OCI-LY7 (cell line): ENCODE measurements around the gene ATG4C.

Experiments
- EZH2phosphoT487 ChIP-seq: fragments of 200-600 bp; sonication (generic); IDR thresholded peaks from 2 replicates; pipeline ENCODE4 v1.6.1; 2018; ENCODE audit warnings: low read depth, borderline replicate concordance, mild to moderate bottlenecking, mixed run types, antibody characterized with exemption, low read length, moderate library complexity, mixed read lengths
- TF ChIP-seq, protein P1 (sequence below): fragments of 200-600 bp; sonication (generic); conservative IDR thresholded peaks from 2 replicates; pipeline ENCODE4 v1.5.1; 2014; ENCODE audit warnings: mild to moderate bottlenecking, antibody characterized with exemption, low read length, moderate library complexity, mixed read lengths

DNA sequence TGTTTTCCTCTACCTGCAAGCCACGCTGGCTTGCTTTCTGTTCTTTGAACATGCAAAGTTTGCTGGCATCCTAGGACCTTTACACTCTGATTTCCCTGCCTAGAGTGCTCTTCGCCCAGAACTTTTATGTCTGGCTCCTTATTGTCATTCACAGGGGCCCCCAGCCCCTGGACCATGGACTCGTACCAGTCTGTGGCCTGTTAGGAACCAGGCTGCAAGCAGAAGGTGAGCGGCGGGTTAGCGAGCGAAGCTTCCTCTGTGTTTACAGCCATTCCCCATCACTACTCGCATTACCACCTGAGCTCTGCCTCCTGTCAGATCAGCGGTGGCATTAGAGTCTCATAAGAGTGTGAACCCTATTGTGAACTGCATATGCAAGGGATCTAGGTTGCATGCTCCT, 73.0 kb downstream of the ATG4C start:
- TF ChIP-seq, protein P1, sequence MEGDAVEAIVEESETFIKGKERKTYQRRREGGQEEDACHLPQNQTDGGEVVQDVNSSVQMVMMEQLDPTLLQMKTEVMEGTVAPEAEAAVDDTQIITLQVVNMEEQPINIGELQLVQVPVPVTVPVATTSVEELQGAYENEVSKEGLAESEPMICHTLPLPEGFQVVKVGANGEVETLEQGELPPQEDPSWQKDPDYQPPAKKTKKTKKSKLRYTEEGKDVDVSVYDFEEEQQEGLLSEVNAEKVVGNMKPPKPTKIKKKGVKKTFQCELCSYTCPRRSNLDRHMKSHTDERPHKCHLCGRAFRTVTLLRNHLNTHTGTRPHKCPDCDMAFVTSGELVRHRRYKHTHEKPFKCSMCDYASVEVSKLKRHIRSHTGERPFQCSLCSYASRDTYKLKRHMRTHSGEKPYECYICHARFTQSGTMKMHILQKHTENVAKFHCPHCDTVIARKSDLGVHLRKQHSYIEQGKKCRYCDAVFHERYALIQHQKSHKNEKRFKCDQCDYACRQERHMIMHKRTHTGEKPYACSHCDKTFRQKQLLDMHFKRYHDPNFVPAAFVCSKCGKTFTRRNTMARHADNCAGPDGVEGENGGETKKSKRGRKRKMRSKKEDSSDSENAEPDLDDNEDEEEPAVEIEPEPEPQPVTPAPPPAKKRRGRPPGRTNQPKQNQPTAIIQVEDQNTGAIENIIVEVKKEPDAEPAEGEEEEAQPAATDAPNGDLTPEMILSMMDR, result no peak
- no peak for TF ChIP-seq EZH2phosphoT487
